NOMO-1 treated with dmso at 0.1 percent for 144 hours (cell line): ENCODE results near the gene PCDH8.

ENCODE experiments used
- DNase-seq: peaks from one replicate; lab custom pipeline; 2025; ENCODE audit not compliant: unreplicated experiment; lab: John Stamatoyannopoulos, UW

Gene PCDH8

GRCh38 chr13:52848455-52849195 lies at the start of gene PCDH8:
Gene PCDH8 (minus strand): TSS chr13:52848640. CDS start chr13:52848436, 204 bp downstream.
- no peak for DNase-seq

- no peak for DNase-seq
These were observed 48.6 kb upstream of the PCDH8 start for GRCh38 chr13:52896827-52897659.

- no peak for DNase-seq
These were observed 46.0 kb upstream of the PCDH8 start for GRCh38 chr13:52894413-52894812.

DNA sequence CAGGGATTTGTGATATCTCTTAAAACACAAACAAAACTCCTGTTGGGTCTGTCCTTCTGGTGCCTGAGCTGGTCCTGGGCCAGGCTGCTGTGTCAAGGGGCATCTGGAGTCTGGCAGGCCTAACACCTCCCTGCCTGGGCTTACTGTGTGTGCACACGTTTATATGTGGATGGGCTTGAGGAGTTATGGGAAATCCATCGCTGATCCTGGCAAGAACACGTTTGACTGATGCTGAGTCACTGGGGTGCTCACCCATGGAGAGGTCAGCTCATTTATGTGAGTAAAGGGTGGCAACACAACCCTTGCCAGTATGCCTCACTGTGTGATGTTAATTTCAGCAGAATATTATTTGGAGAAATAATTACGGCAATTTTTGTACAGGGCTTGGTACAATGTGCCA lies 44.5 kb upstream of the PCDH8 start:
- DNase-seq: no peak

DNA sequence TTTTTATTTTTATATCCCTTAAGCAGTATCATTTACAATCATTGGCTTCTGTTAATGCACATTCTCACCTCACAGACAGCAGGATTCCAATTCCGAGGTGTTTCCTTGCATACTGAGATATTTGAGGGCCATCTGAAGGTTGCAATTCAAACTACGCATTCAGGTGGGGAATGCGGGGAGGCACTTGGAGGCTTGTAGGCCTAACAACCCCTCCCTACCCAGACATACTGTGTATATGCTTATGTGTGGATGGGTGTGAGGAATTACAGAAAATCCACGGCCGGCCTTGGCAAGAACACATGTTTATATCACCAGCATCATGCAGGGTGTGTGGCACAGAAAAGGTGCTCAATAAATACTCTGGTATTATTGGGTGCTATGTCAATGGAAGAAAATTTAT lies 43.3 kb upstream of the PCDH8 start:
- no peak for DNase-seq

- DNase-seq: no peak
These were observed 38.7 kb upstream of the PCDH8 start for GRCh38 chr13:52887165-52887564.

- DNase-seq: no peak
These were observed 36.7 kb upstream of the PCDH8 start for GRCh38 chr13:52885141-52885540.

DNA sequence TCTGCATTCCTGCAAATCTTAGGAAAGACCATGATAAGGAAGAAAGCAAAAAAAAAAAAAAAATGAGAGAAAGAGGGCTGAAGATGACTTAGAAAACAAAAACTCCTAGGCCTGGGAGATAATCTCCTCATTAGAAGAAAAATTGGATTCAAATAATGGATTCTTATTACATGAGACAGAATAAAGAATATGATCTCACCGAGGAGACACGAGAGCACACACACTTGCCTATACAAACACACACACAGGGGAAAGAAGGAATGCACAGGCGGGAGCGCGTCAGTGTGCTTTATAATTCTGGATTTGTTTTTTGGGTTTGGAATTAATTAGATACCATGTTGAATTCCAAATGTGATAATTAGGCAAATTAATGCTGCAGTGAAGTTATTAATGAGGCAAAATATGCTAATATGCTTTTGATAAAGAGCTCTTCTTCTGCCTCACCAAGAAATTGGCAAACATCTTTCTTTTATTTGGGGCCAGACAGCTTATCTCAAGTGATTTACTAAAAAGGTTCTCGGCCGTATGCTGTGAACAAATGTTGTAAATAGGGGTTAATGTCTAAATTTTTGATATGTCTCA lies 36.1 kb upstream of the PCDH8 start:
- no peak for DNase-seq

- DNase-seq: no peak
These were observed 34.3 kb upstream of the PCDH8 start for GRCh38 chr13:52882785-52883184.

GRCh38 chr13:52879950-52880741 lies 31.7 kb upstream of the PCDH8 start:
- no peak for DNase-seq

DNA sequence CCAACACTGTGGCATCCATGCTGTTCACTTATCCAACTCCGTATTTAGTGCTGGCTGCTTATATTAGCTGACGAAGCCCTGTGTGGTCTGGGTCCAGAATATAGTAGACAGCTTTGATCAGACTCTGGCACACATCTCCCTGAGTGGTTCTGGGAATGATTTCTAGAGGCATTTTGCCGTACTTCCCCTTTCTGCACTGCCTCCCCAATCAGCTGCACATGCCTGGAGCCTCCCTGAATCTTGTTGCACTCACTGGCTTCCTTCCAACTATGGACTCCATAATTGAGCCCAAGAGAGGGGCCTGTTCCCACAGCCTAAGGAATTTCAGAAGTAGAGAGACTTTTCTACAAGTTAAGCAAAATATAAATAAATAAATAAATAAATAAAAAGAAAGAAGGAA lies 30.4 kb upstream of the PCDH8 start:
- no peak for DNase-seq

DNA sequence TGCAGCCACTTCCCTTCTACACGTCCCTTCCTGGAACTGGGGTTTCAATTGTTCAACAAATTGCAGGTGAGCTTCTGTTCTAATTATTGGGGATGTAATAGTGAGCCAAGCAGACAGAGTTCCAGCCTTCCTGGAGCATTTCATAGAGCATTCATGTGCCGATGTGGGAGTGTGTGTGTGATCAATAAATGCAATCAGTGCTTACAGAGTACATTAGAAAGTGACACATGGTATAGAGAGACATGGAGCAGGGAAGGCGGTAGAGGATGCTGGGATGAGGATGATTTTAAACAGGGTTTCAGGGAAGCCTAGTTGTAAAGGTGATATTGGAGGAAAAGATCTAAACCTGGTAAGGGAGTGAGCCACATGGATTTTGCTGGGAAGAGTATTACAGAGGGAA lies 21.7 kb upstream of the PCDH8 start:
- no peak for DNase-seq

- DNase-seq: no peak
These were observed 21.2 kb upstream of the PCDH8 start for GRCh38 chr13:52869621-52870020.

DNA sequence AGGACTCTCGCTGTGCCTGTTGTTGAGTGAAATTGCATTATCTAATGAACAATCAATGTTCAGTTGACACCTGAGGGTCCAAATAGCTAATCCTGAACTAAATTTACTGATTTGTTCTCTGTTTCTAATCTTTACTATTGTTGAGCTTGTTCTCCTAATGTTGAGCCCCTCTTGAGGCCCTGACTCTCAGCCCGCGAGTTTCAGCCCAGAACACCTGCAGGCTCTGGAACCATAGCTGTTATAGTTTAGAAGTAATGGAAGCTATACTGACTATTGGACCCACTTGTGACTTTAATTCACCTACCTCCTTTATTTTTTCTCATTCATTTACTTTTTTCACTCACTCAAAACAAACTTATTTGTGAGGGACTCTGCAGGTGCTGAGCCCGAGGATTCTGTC lies 20.6 kb upstream of the PCDH8 start:
- DNase-seq: no peak

DNA sequence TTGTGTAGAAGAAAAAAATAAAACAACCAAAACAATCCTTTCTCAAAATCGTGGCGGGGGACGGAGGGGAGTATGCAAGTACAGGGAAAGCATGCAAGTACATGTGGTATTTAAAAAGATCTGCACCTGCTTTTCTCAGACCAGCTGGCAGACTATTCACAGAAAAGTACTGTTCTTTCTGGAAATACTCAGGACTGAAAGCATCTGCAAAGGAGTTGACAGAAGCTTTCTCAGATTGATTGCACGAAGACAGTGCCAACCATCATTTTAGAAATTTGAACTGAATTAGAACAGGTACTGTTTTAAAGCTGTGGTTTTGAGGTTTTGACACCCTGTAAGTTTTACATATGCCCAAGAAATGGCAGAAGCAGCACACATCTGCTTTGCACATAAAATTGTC lies 19.8 kb upstream of the PCDH8 start:
- DNase-seq: no peak

GRCh38 chr13:52864941-52865340 lies 16.5 kb upstream of the PCDH8 start:
- no peak for DNase-seq

DNA sequence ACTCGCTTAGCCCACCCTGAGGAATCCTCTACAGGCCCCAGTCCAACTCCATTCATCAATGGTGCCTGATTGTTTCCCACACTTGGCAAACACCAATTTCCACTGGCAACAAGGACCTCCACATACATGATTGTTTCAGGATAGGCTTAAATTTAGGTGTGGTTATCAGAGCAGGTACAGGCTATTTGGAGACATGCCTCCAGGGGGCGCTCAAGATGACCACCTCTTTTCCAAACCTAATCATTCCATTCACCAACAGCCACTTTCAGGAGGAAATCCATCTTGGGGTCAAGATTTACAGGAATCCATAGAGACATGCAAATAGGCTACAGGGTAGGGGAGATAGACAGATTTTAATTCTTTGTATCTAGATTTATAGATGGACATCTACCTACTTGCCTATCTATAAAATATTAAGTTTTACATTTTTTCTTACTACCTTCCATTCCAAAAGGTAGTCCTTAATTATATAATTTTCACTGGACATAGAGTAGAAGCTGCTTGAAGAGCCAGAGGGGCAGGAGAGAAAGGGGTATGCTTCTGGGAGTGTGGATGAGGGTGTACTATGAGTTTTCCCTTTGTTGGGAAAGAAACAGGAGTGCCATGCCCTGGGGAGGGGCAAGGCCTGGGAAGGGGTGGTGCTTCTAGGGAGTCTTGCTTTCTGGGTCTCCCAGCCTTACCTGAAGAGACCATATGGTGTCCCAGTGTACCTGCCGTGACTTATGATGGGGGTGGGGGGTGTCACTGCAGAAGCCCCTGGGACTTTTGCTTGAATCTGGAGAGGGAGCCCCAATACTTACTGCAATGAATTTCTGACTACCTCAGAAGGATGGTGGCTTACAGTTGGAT lies 14.1 kb upstream of the PCDH8 start:
- DNase-seq: no peak

DNA sequence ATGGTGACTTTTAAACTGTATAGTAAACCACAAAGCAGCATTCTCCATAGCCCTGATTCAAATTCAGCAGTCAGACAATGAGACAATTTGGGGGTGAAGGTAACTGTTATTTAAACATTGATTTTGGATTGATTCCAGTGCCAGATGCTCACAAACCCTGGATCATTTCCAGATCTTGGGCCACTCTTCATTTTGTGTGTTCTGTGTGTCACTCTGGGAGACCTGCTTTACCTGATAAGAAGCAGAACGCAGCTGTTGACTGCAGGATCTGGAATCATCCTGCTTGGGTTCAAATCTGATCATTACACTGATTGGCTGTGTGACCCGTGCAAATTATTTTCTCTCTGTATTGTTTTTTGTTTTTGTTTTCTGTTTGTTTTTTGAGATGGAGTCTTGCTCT lies 4.0 kb upstream of the PCDH8 start:
- DNase-seq: no peak

GRCh38 chr13:52851137-52851962 lies 2.9 kb upstream of the PCDH8 start:
- DNase-seq: no peak
